ENCODE measurements around the gene SMS. TPM values are rescaled to one million over a fixed set of nuclear protein-coding genes. Genes with fewer than 3 reads are reported as not detected.

SMS gene
- total and polyA plus RNA-seq, 2 donors (not counting 1 experiment from before 2014, with no cell fraction given): 7.0 to 30.5 TPM

- POLR2A ChIA-PET: no interaction called here
Measured at GRCh38 chrX:21930986-21931385, 9.5 kb upstream of the SMS start.

GRCh38 chrX:21932292-21933002, 8.1 kb upstream of the SMS start:
- Mint-ChIP-seq H3K4me1 (no peaks in the 10 kb centered on the region), H3K4me3 (no peak overlapping the region), H3K27me3 (no peaks in the 10 kb centered on the region), H3K27ac (no peak overlapping the region), H3K9me3 (ENCODE audit: insufficient read depth) (no peaks in the 10 kb centered on the region)
- ChIA-PET POLR2A (no interaction called here), CTCF (no interaction called here)
- no peaks in the 10 kb centered on the region for H4K20me1 ChIP-seq (ENCODE audit: control insufficient read depth, insufficient read depth, low read length, poor library complexity, severe bottlenecking)
- no peaks in the 10 kb centered on the region for H3K79me2 ChIP-seq (ENCODE audit: control insufficient read depth, insufficient read depth, low read length)
- no peak for ATAC-seq (ENCODE audit: low read depth)
- no peak overlapping the region for H3K9ac ChIP-seq (ENCODE audit: low read length)
- no peak for DNase-seq
- WGBS (ENCODE audit: insufficient coverage): 100% methylated on average over 3 of the region's 11 CpGs
- no peaks in the 10 kb centered on the region for H3K36me3 ChIP-seq (replicated peaks in 1 of 2; ENCODE audit: control extremely low read depth in 1 of 2, control insufficient read depth in 1 of 2, extremely low read depth in 1 of 2, insufficient read depth in 2 of 2, low read length in 1 of 2)
- H3K4me3 ChIP-seq (ENCODE audit: control extremely low read depth in 1 of 5, extremely low read depth in 1 of 5, insufficient read depth in 1 of 5, low read depth in 2 of 5, low read length in 4 of 5): no peak overlapping the region
- H3K27ac ChIP-seq (ENCODE audit: low read length in 2 of 2): no peak overlapping the region
- H3K27me3 ChIP-seq (replicated peaks in 1 of 4; ENCODE audit: control extremely low read depth in 1 of 4, control insufficient read depth in 3 of 4, insufficient read depth in 4 of 4, low read length in 3 of 4): no peaks in the 10 kb centered on the region
- no peaks in the 10 kb centered on the region for H3K4me1 ChIP-seq (ENCODE audit: control insufficient read depth in 2 of 2, insufficient read depth in 2 of 2, low read length in 2 of 2)
- H2AFZ ChIP-seq (ENCODE audit: insufficient read depth, low read depth, low read length, poor library complexity, severe bottlenecking): no peak overlapping the region
- TF ChIP-seq CTCF (IDR thresholded peaks at IDR 0.05): no peak
- TF ChIP-seq EZH2 (IDR thresholded peaks at IDR 0.05; ENCODE audit: borderline replicate concordance, insufficient read depth, low read depth, low read length, poor library complexity, severe bottlenecking): no peak
- H3K4me2 ChIP-seq (replicated peaks; ENCODE audit: low read depth, low read length, poor library complexity, severe bottlenecking): no peak overlapping the region
- intact Hi-C loops (cut with micrococcal nuclease): no loop called here
- H3K9me3 ChIP-seq (ENCODE audit: control extremely low read depth in 1 of 3, control insufficient read depth in 2 of 3, insufficient read depth in 1 of 3, low read length in 2 of 3): no peaks in the 10 kb centered on the region

More at GRCh38 chrX:21930986-21931385, 9.5 kb upstream of the SMS start:
- Histone ChIP-seq H3K79me2 (ENCODE audit: control insufficient read depth, insufficient read depth, low read length) (no peaks in the 10 kb centered on the region), H3K4me1 (ENCODE audit: control insufficient read depth in 2 of 2, insufficient read depth in 2 of 2, low read length in 2 of 2) (no peaks in the 10 kb centered on the region), H2AFZ (ENCODE audit: insufficient read depth, low read depth, low read length, poor library complexity, severe bottlenecking) (no peak overlapping the region), H3K36me3 (replicated peaks in 1 of 2; ENCODE audit: control extremely low read depth in 1 of 2, control insufficient read depth in 1 of 2, extremely low read depth in 1 of 2, insufficient read depth in 2 of 2, low read length in 1 of 2) (no peaks in the 10 kb centered on the region), H4K20me1 (ENCODE audit: control insufficient read depth, insufficient read depth, low read length, poor library complexity, severe bottlenecking) (no peaks in the 10 kb centered on the region), H3K9me3 (ENCODE audit: control extremely low read depth in 1 of 3, control insufficient read depth in 2 of 3, insufficient read depth in 1 of 3, low read length in 2 of 3) (no peaks in the 10 kb centered on the region), H3K4me3 (ENCODE audit: control extremely low read depth in 1 of 5, extremely low read depth in 1 of 5, insufficient read depth in 1 of 5, low read depth in 2 of 5, low read length in 4 of 5) (no peak overlapping the region), H3K9ac (ENCODE audit: low read length) (no peak overlapping the region), H3K4me2 (replicated peaks; ENCODE audit: low read depth, low read length, poor library complexity, severe bottlenecking) (no peak overlapping the region), H3K27ac (ENCODE audit: low read length in 2 of 2) (no peak overlapping the region), H3K27me3 (replicated peaks in 1 of 4; ENCODE audit: control extremely low read depth in 1 of 4, control insufficient read depth in 3 of 4, insufficient read depth in 4 of 4, low read length in 3 of 4) (no peaks in the 10 kb centered on the region)
- CTCF ChIA-PET: no interaction called here
- Mint-ChIP-seq H3K4me1 (peaks cover 1% of the 10 kb centered on the region), H3K27ac (no peak overlapping the region), H3K9me3 (ENCODE audit: insufficient read depth) (no peaks in the 10 kb centered on the region), H3K4me3 (no peak overlapping the region), H3K27me3 (no peaks in the 10 kb centered on the region)
- intact Hi-C loops (cut with micrococcal nuclease): no loop called here
- no peak for TF ChIP-seq EZH2 (IDR thresholded peaks at IDR 0.05; ENCODE audit: borderline replicate concordance, insufficient read depth, low read depth, low read length, poor library complexity, severe bottlenecking)
- no peak for ATAC-seq (ENCODE audit: low read depth)
- no CpG with 5 or more reads among the region's 1 CpG for WGBS (ENCODE audit: insufficient coverage)
- no peak for DNase-seq

All from B cell (primary cell).